ENCODE data around the gene PRSS21.
A peak's percentile ranks its signal among the peaks of the same experiment; 100 is the strongest.

Gene PRSS21

DNA sequence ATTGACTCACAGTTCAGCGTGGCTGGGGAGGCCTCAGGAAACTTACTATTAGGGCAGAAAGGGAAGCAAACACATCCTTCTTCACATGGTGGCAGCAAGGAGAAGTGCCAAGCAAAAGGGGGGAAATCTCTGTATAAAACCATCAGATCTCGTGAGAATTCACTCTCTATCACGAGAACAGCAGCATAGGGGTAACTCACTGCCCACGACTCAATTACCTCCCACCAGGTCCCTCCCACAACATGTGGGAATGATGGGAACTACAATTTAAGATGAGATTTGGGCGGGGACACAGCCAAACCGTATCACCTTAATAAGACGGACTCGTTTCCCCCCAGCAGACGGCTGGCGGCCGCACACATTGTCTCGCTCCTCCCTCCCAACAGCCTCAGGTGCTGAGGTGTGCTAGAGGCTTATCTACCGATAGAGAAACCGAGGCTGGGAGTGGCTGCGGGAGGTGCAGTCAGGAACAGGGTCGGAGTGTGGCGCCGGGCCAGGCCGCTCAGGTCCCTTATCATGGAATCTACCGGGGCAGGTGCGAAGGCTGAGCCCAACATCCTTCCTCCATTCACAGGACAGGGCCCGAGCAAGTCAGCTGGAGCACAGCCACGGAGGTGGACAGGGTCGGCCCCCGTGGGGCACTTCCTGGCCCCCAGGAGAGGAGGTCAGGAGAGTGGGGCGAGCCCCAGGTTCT lies 8.2 kb downstream of the PRSS21 start:
- no peak for DNase-seq (ENCODE audit: extremely low read depth in 1 of 2, low read depth in 1 of 2)

DNA sequence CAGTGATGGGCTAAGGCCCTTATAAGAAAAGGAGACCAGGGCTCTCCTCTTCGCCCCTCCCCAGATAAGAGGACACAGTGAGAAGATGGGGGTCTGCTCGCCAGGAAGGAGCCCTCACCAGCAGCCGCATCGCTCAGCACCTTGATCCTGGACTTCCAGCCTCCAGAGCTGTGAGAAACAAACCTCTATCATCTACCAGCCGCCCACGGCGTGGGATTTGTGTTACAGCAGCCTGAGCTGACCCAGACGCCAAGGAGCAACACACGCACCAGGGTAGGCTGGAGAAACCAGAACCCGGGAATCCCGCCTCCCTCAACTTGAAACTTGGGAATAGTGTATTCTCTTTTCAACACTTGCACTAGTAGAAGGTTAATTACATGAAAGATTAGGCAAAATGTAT lies 8.9 kb downstream of the PRSS21 start:
- DNase-seq (ENCODE audit: extremely low read depth in 1 of 2, low read depth in 1 of 2): no peak

DNA sequence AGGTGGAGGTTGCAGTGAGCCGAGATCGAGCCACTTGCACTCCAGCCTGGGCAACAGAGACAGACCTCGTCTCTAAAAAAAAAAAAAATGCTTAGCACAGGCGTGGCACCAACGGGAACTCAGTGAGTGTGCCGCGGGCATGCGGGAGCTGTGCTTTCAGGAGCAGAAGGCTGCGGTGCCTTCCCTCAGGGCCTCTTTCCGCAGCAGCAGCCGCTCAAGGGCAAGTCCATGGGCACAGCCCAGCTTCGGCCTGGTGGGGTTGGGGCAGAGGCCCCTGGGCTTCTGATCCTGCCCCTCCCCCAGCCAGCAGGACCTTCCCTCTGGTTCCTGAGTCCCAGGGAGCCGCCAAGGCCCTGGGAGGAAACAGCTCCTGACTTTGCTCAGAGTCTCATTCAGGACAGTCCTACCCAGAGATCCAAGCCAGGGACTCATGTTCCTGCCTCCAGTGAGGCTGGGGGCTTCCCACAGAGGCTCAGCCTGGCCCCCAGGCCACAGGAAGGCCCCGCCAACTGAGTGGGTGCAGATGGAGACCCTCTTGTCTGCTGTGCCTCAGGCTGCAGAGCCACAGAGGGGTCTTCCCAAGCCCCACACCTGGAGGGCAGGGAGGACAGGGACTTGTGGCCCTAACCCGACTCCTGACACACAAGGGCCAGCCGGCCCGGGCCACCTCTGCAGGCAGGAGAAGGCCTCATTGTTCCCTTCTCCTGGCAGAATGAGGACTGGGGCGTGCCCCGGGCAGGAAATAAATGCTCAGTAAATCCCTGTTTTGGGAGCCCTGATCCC lies 9.7 kb downstream of the PRSS21 start:
- no peak for DNase-seq (ENCODE audit: extremely low read depth in 1 of 2, low read depth in 1 of 2)

DNA sequence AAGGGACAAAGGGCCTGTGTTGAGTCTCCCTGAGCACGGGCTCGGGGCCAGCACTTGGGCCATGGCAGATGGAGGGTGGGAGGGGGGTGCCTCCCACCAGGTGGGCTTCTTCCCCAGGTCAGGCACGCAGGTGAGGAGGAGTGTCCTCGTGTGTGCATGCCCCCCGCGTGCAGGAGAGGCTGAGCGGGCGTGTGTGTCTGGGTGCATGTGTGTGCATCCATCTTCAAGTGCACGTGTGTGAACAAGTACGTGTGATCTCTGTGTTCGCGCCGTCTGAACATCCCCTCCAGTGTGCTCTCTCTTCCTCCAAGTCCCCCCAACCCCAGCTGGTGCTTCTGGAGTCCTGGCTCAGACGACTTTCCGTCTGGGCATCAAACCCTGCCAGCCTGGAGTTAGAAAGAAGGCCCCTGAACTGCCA lies 10.3 kb downstream of the PRSS21 start:
- DNase-seq (ENCODE audit: extremely low read depth in 1 of 2, low read depth in 1 of 2): no peak

DNA sequence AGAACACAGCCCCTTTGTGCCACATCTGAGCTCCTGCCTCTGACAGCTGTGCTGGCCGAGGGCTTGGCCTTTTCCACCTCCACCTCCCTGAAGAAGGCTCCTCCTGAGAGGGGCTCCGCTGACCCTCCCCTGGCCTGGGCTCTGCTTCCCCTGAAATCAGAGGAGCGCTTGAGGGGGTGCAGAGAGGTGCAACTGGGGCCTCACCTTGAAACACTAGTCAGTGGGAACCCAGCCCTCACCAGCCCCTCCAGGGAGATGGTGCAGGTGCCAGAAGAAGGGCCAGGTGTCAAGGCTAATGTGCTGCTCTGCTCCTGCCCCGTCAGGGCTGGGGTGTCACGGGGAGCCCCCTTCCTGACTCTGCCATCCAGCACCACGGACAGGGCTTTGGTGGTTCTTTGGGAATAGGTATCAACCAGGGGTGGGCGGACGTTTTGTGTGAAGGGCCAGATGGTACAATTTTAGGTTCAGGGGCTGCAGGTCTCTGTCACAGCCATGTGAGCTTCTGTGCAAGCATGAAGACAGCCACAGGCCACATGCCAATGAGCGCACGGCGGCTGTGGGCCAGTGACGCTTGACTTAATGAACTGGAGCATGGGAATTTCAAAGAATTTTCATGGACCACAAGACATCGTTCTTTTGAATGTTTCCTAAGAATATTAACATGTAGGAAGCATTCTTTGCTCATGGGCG lies 10.9 kb downstream of the PRSS21 start:
- DNase-seq (ENCODE audit: extremely low read depth in 1 of 2, low read depth in 1 of 2): no peak

DNA sequence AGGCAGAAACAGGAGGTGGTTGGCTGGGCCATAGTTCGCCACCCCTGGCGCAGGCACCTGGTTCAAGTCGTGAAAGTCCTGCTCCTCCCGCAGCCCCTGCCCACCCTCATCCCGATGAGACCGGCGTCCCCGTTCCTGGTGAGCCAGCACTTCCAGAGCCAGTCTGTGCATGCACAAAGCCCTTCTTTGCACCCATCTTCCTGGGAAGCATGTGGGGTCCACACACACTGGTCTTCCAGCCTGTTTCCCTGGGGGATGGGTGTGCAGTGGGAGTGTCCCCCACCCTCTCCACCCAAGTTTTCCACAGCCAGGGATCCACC lies 11.4 kb downstream of the PRSS21 start:
- DNase-seq (ENCODE audit: extremely low read depth in 1 of 2, low read depth in 1 of 2): no peak

GRCh38 chr16:2828876-2829430 lies 11.9 kb downstream of the PRSS21 start:
- no peak for DNase-seq (ENCODE audit: extremely low read depth in 1 of 2, low read depth in 1 of 2)

DNA sequence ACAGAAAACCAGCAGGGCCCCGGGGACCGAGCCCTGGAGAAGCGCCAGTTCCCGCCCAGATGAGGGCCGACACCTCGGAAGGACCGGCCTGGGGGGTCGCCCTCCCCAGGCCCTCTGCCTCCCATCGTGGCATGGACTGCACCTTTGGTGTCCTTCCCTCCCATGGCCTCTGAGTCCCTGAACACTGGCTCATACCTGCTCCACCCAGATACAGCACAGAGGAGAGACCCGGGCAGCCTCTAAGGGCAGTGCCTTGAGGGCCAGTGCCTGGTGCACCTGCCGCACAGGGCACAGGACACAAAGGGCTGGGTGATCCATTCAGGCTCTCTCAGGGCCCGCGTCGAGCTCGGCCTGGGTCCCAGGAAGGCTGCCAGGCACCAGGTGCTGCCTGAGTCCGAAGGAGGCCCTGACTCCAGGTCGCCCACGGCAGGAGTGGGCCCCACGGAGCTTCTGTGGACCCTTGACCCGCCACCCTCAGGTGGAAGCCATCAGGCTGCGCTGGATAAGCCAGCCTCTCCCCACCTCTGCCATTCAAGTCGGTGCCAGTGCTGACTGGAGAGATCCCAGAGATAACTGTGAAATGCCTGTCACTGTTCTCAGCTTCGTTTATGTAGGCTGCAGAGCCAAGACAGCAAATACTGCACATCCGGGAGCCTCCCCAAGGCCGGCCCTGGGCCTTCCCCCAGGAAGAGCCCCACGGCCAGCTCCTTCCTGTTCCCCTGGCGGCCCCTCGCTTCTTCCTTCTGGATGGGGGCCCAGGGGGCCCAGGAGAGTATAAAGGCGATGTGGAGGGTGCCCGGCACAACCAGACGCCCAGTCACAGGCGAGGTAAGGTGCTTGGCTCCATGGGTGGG lies 12.7 kb downstream of the PRSS21 start, which contains the start of gene ZG16B:
Gene ZG16B, plus strand, starts transcription at position 803 of the 854 bp plus-strand sequence. CDS start 139 bp downstream, outside the sequence.
- no peak for DNase-seq (ENCODE audit: extremely low read depth in 1 of 2, low read depth in 1 of 2)

GRCh38 chr16:2830355-2830695 lies 13.3 kb downstream of the PRSS21 start:
- DNase-seq (ENCODE audit: extremely low read depth in 1 of 2, low read depth in 1 of 2): no peak

- no peak for DNase-seq (ENCODE audit: extremely low read depth in 1 of 2, low read depth in 1 of 2)
These were observed 14.2 kb downstream of the PRSS21 start for GRCh38 chr16:2831203-2831602.

- no peak for DNase-seq (ENCODE audit: extremely low read depth in 1 of 2, low read depth in 1 of 2)
These were observed 16.7 kb downstream of the PRSS21 start for GRCh38 chr16:2833776-2834175.

DNA sequence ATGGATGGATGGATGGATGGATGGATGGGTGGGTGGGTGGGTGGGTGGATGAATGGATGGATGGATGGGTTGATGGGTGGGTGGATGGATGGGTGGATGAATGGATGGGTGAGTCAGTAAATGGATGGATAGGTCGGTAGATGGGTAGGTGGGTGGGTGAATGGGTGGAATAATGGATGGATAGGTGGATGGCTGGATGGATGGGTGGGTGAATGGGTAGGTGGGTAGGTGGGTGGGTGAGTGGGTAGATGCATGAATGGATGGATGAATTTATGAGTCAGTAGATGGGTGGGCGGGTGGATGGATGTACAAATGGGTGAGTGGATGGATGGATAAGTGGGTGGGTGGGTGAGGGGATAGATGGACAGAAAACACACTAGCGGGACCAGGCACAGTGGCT lies 17.9 kb downstream of the PRSS21 start:
- DNase-seq (ENCODE audit: extremely low read depth in 1 of 2, low read depth in 1 of 2): no peak

DNA sequence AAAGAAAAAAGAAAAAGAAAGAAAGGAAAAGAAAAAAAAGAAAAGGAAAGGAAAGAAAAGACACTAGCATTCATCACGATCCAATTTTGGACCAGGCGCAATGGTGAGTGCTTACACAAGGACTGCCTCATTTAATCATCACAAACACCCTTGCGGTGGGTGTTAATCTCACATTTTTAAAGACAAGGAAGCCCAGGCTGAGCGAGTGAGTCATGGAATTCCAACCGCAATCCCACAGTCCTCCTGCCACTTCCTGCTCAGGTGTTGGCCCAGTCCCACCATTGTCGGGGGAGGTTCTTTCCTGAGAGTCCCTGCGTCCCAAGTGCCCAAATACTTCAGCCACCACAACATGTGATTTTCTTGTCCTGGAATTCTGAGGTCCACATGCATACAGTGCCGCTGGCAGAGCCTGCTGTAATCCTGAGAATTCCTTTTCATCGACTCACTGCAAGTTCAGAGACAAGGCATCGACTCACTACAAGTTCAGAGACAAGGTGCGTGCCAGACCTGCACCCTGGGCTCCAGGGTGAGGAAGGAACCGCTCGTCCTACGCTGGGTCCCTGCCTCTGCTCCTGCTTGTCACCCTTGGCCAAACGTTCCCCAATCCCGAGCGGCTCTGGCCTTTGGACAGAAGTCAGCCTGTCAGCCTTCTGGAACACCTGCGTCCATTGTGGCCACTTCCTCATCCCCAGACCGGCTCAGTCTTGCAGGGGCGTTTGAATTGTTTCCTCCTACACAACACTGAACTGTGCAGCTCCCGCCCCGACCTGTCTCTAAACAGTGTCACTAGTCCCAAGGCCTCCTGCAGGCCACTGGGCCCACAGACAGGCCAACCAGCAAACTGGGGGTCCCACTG lies 18.8 kb downstream of the PRSS21 start:
- DNase-seq (ENCODE audit: extremely low read depth in 1 of 2, low read depth in 1 of 2): no peak

- DNase-seq (ENCODE audit: extremely low read depth in 1 of 2, low read depth in 1 of 2): no peak
These were observed 19.8 kb downstream of the PRSS21 start for GRCh38 chr16:2836646-2837508.

DNA sequence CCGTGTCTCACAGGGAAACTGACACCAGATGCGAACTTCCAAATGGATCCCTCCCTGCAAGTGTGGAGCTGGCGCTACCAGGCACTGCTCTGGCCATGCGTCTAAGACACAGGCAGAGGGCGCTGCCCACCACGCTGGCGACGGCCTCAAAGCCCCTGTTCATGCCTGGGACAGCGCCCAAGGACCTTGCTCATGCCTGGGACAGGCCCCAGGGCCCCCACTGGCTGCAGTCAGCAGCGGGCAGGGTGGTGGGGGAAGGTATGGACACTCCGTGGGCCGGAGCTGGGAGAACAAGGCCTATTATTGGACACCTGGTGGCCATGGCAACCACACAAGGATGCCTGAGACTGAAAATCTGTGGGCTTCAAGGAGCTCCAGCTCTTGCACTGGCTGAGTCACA lies 21.9 kb downstream of the PRSS21 start:
- peak in 1 of 2 donors; percentile 42 for DNase-seq (ENCODE audit: extremely low read depth in 1 of 2, low read depth in 1 of 2)

GRCh38 chr16:2839650-2840450 lies 22.8 kb downstream of the PRSS21 start:
- no peak for DNase-seq (ENCODE audit: extremely low read depth in 1 of 2, low read depth in 1 of 2)

- DNase-seq (ENCODE audit: extremely low read depth in 1 of 2, low read depth in 1 of 2): no peak
These were observed 23.9 kb downstream of the PRSS21 start for GRCh38 chr16:2840914-2841313.
